Gastroesophageal sphincter (tissue), 4 donors: Measurements from ENCODE around the gene GPR78. TPM values are rescaled to one million over a fixed set of nuclear protein-coding genes. Genes with fewer than 3 reads are reported as not detected.

Experiments
- ATAC-seq: fragments of 150-250 bp; one replicate; pipeline ENCODE4 v1.9.1; 2016; ENCODE audit warnings: mild to moderate bottlenecking, moderate library complexity
- H3K27ac ChIP-seq, 4 donors: fragments of 200-600 bp; sonication (generic) in 3 of 4; 1 replicate in 3 of 4; 2 replicates in 1 of 4; pipeline ENCODE4 v1.5.1; 2016 to 2019
- H3K27me3 ChIP-seq: fragments of 200-600 bp; sonication (generic); one replicate; pipeline ENCODE4 v1.5.1; 2019
- H3K36me3 ChIP-seq, 2 donors: fragments of 200-600 bp; sonication (generic); one replicate each; pipeline ENCODE4 v1.5.1; 2019; ENCODE audit warnings: control low read depth in 1 of 2
- H3K4me1 ChIP-seq, 3 donors: fragments of 200-600 bp; sonication (generic); 1 replicate in 2 of 3; 2 replicates in 1 of 3; pipeline ENCODE4 v1.5.1; 2016 to 2019; ENCODE audit warnings: control low read depth in 2 of 3
- H3K4me3 ChIP-seq, 2 donors: fragments of 200-600 bp; sonication (generic); one replicate each; pipeline ENCODE4 v1.5.1; 2019; ENCODE audit warnings: mild to moderate bottlenecking in 1 of 2, moderate library complexity in 1 of 2
- H3K9me3 ChIP-seq, 3 donors: fragments of 200-600 bp; sonication (generic); one replicate each; pipeline ENCODE4 v1.5.1; 2017 to 2019; ENCODE audit warnings: control low read depth in 2 of 3
- CTCF ChIP-seq, 4 experiments: fragments of 200-600 bp in 2 of 4; fragments of 450-650 bp in 2 of 4; sonication (generic) in 1 of 4; IDR thresholded peaks; one replicate each; pipeline ENCODE4 v1.5.1; 2017 to 2019; ENCODE audit warnings: antibody characterized with exemption in 4 of 4, mild to moderate bottlenecking in 2 of 4, moderate library complexity in 2 of 4
- EP300 ChIP-seq: sonication (generic); formaldehyde crosslinking; IDR thresholded peaks from one replicate; pipeline ENCODE4 v1.6.1; 2017; ENCODE audit warnings: antibody characterized with exemption, mild to moderate bottlenecking
- POLR2A ChIP-seq, 2 donors: fragments of 450-650 bp; IDR thresholded peaks; one replicate each; pipeline ENCODE4 v1.6.1; 2017; ENCODE audit warnings: antibody characterized with exemption in 2 of 2, mild to moderate bottlenecking in 2 of 2, moderate library complexity in 1 of 2
- POLR2AphosphoS5 ChIP-seq: sonication (generic); formaldehyde crosslinking; IDR thresholded peaks from one replicate; pipeline ENCODE4 v1.6.1; 2017; ENCODE audit warnings: antibody characterized with exemption
- WGBS, 2 donors: methylation state at CpG; one replicate each; pipeline ENCODE4 v1.1.5; 2018; ENCODE audit warnings: low coverage in 1 of 2; 5-methylcytosine and 5-hydroxymethylcytosine counted together
- total RNA-seq, 4 donors: library from RNA; depleted of rRNA; stranded (reverse); fragments of >200 nt; gene quantifications; one replicate each; pipeline ENCODE4 v1.1.0, GENCODE V29; 2016

Gene GPR78
- total RNA-seq, 4 donors from 2014 or later: not detected

DNA sequence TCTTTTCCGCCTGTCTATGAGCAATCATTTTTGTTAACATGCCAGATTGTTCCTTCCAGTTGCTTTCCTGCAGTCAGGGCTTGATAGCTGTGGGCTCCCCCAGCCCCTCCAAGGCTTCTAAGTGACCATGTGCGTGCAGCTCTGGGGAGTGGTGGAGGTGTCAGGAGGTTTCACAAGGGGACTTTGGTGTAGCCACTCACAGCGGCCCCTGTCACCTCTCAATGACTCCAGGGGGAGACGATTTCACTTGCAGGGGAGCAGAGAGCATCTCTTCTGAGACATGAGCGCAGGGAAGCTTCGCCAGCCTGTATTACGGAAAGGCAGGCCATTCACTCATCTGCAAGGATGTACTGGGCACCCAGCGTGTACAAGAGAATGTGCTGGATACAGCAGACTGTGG, 3.1 kb upstream of the GPR78 start:
- Histone ChIP-seq H3K36me3 (no peaks in the 10 kb centered on the region), H3K27me3 (peaks cover 53% of the 10 kb centered on the region), H3K4me3 (no peak overlapping the region), H3K4me1 (no peaks in the 10 kb centered on the region), H3K9me3 (no peaks in the 10 kb centered on the region), H3K27ac (no peak overlapping the region)
- TF ChIP-seq EP300: no peak
- TF ChIP-seq POLR2AphosphoS5: no peak
- TF ChIP-seq CTCF (IDR thresholded peaks at IDR 0.05): no peak
- TF ChIP-seq POLR2A (IDR thresholded peaks at IDR 0.05): no peak
- 53 to 54% methylated on average over 4 to 7 of the region's 8 CpGs for WGBS, 2 donors
- ATAC-seq: no peak

DNA sequence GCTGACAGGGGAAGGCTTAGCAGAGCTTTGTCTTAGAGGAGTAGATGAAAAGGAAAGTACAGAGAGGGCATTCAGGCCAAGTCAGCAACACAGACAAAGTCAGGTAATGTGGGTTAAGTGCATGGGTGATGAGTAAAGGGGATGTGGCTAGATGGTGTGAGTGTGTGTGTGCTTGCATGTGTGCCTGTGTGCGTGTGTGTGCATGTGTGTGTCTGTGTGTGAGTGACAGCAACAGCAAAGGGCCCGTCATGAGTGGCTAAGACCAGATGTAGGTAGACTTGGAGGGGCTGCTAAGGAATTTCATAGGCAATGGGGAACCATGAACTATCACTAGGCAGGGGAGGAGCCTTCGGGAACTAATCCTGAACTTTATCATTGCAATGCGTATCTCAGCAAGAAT, 2.2 kb upstream of the GPR78 start:
- ATAC-seq: no peak
- TF ChIP-seq EP300: no peak
- no peak for TF ChIP-seq POLR2A (IDR thresholded peaks at IDR 0.05)
- TF ChIP-seq POLR2AphosphoS5: no peak
- no peak for TF ChIP-seq CTCF (IDR thresholded peaks at IDR 0.05)
- no peaks in the 10 kb centered on the region for H3K9me3 ChIP-seq

GRCh38 chr4:8578717-8579116, 1.5 kb upstream of the GPR78 start:
- no peaks in the 10 kb centered on the region for H3K4me1 ChIP-seq
- TF ChIP-seq CTCF (IDR thresholded peaks at IDR 0.05) (no peak), POLR2A (IDR thresholded peaks at IDR 0.05) (no peak), EP300 (no peak), POLR2AphosphoS5 (no peak)
- H3K9me3 ChIP-seq: no peaks in the 10 kb centered on the region
- H3K27ac ChIP-seq: no peak overlapping the region
- WGBS, 2 donors: no CpG with 5 or more reads among the region's 3 CpGs
- no peak overlapping the region for H3K4me3 ChIP-seq
- no peaks in the 10 kb centered on the region for H3K36me3 ChIP-seq
- peaks cover 70% of the 10 kb centered on the region for H3K27me3 ChIP-seq
- ATAC-seq: no peak

More for the DNA sequence above, 2.2 kb upstream of the GPR78 start:
- peaks cover 62% of the 10 kb centered on the region for H3K27me3 ChIP-seq
- no peaks in the 10 kb centered on the region for H3K36me3 ChIP-seq
- 74% methylated on average over 4 of the region's 4 CpGs for WGBS, 2 donors
- H3K27ac ChIP-seq: no peak overlapping the region
- no peak overlapping the region for H3K4me3 ChIP-seq
- H3K4me1 ChIP-seq: no peaks in the 10 kb centered on the region

DNA sequence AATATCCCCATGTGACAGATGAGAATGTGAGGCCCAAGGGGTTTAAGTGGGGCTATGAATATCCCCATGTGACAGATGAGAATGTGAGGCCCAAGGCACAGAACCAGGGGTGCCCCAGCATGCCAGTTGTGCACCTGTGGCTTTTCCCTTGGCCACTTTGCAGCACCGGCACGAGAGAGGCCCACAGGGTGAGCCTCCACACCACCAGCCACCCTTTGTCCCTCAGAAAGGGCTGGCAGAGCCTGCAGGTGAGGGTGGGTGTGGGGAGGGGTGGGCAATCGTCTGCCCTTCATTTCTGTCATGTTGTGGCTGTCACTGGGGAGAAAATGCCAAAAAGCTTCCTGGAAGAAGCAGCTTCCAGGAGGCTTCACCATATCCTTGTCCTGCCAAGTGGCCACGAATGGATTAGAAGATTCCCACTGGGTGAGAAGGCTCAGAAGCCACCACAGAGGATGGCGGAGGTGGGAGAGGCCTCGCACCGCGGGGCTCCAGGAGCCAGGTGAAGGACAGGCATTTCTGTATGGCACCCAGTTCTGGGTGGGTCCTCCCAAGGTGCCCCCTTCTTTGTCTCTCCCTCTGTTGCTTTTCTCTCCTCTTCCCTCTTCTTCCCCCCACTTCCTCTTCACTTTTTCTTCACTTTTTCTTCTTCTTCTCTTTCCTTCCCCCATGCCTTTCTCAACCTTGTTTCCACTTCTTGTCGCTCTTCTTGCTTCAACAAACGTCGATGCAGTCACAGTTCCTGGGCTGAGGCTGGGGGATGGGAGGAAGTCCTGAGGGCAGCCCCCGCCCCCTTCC, 469 bp upstream of the GPR78 start:
- H3K9me3 ChIP-seq: no peaks in the 10 kb centered on the region
- H3K4me3 ChIP-seq: no peak overlapping the region
- H3K36me3 ChIP-seq: no peaks in the 10 kb centered on the region
- 17% methylated on average over 8 of the region's 12 CpGs; no CpG with 5 or more reads in 1 of the 2 donors for WGBS, 2 donors
- no peak for ATAC-seq
- H3K4me1 ChIP-seq: no peaks in the 10 kb centered on the region
- no peak for TF ChIP-seq CTCF (IDR thresholded peaks at IDR 0.05)
- H3K27ac ChIP-seq: no peak overlapping the region
- peaks cover 79% of the 10 kb centered on the region for H3K27me3 ChIP-seq
